Fibroblast of lung (primary cell): Measurements from ENCODE around the gene STPG4. TPM values are rescaled to one million over a fixed set of nuclear protein-coding genes. Genes with fewer than 3 reads are reported as not detected.

Experiments used
- DNase-seq, 2 donors: peaks; one replicate each; pipeline versions ENCODE4 v3.0.0 to v3.0.0-alpha.2; 2010; ENCODE audit warnings: low read depth in 2 of 2
- H2AFZ ChIP-seq: 2 replicates; pipeline ENCODE4 v1.5.1; 2012; ENCODE audit warnings: low read length, control low read depth, inconsistent platforms
- H3K27ac ChIP-seq: 2 replicates; pipeline ENCODE4 v1.5.1; 2011; ENCODE audit warnings: low read length, control low read depth; ENCODE audit not compliant: insufficient read depth
- H3K27me3 ChIP-seq: 2 replicates; pipeline ENCODE4 v1.5.1; 2011; ENCODE audit warnings: mild to moderate bottlenecking, low read length; ENCODE audit not compliant: control insufficient read depth, insufficient read depth
- H3K36me3 ChIP-seq: 2 replicates; pipeline ENCODE4 v1.5.1; 2011; ENCODE audit warnings: low read length; ENCODE audit not compliant: control insufficient read depth, insufficient read depth
- H3K4me1 ChIP-seq: 2 replicates; pipeline ENCODE4 v1.5.1; 2011; ENCODE audit warnings: low read length; ENCODE audit not compliant: control insufficient read depth, insufficient read depth; ENCODE audit errors: extremely low read depth
- H3K4me2 ChIP-seq: 2 replicates; pipeline ENCODE4 v1.5.1; 2011; ENCODE audit warnings: low read length, control low read depth; ENCODE audit not compliant: insufficient read depth; ENCODE audit errors: extremely low read depth
- H3K4me3 ChIP-seq, 4 experiments: fragments of 200-600 bp in 1 of 4; sonication (generic) in 1 of 4; replicated peaks in 1 of 4; 2 replicates each; pipeline ENCODE4 v1.5.1; 2011 to 2016; ENCODE audit warnings: low read length in 4 of 4, low read depth in 3 of 4, mild to moderate bottlenecking in 3 of 4, control low read depth in 2 of 4, inconsistent platforms in 1 of 4, mixed read lengths in 1 of 4; ENCODE audit not compliant: insufficient read depth in 1 of 4; ENCODE audit errors: control extremely low read depth in 1 of 4
- H3K79me2 ChIP-seq: 2 replicates; pipeline ENCODE4 v1.5.1; 2012; ENCODE audit warnings: mild to moderate bottlenecking, low read length, inconsistent platforms; ENCODE audit not compliant: control insufficient read depth, insufficient read depth
- H3K9ac ChIP-seq: 2 replicates; pipeline ENCODE4 v1.5.1; 2011; ENCODE audit warnings: mild to moderate bottlenecking, low read length, control low read depth; ENCODE audit not compliant: insufficient read depth
- H3K9me3 ChIP-seq: 2 replicates; pipeline ENCODE4 v1.5.1; 2012; ENCODE audit warnings: low read depth, low read length; ENCODE audit not compliant: control insufficient read depth, insufficient read depth
- H4K20me1 ChIP-seq: 2 replicates; pipeline ENCODE4 v1.5.1; 2011; ENCODE audit warnings: low read length; ENCODE audit not compliant: control insufficient read depth, insufficient read depth; ENCODE audit errors: extremely low read depth
- CTCF ChIP-seq, 2 donors: IDR thresholded peaks in 1 of 2; conservative IDR thresholded peaks in 1 of 2; 1 replicate in 1 of 2; 2 replicates in 1 of 2; pipeline ENCODE4 v1.5.1; 2011 to 2012; ENCODE audit warnings: low read length in 2 of 2, control low read depth in 1 of 2, inconsistent platforms in 1 of 2, low read depth in 1 of 2, mild to moderate bottlenecking in 1 of 2
- EZH2 ChIP-seq: IDR thresholded peaks from 2 replicates; pipeline ENCODE4 v1.5.1; 2012; ENCODE audit warnings: low read length, control low read depth, mild to moderate bottlenecking; ENCODE audit errors: missing control alignments
- polyA plus RNA-seq, 2 donors: library from polyadenylated mRNA; depleted of rRNA in 1 of 2; stranded (reverse) in 1 of 2; unstranded in 1 of 2; fragments of >200 nt; gene quantifications; 2 replicates each; pipeline ENCODE4 v1.2.1, GENCODE V29; 2011 to 2012; ENCODE audit warnings: missing spikeins in 1 of 2
- total RNA-seq: library from RNA; depleted of rRNA; stranded (reverse); fragments of >200 nt; gene quantifications from 2 replicates; pipeline ENCODE4 v1.2.1, GENCODE V29; 2014

Gene STPG4
- total and polyA plus RNA-seq, 2 donors (not counting 1 experiment from before 2014, with no cell fraction given): 0.33 TPM; not detected in 1

GRCh38 chr2:47086054-47086471, 69.0 kb downstream of the STPG4 start:
- peak overlapping the region; percentile 19 for H3K4me2 ChIP-seq
- DNase-seq: no peak
- H3K9ac ChIP-seq: no peak overlapping the region
- no peak for TF ChIP-seq EZH2
- no peak for TF ChIP-seq CTCF (conservative IDR thresholded peaks at IDR 0.05 in 1 of 2, IDR thresholded peaks at IDR 0.05 in 1 of 2; ENCODE audit: low read depth in 1 of 2, low read length in 2 of 2)
- peaks cover 22% of the 10 kb centered on the region for H3K4me1 ChIP-seq
- H4K20me1 ChIP-seq: no peaks in the 10 kb centered on the region
- H3K4me3 ChIP-seq: no peak overlapping the region
- no peaks in the 10 kb centered on the region for H3K36me3 ChIP-seq
- H2AFZ ChIP-seq: peak overlapping the region; percentile 60
- no peaks in the 10 kb centered on the region for H3K79me2 ChIP-seq
- H3K9me3 ChIP-seq: no peaks in the 10 kb centered on the region
- H3K27ac ChIP-seq: no peak overlapping the region
- H3K27me3 ChIP-seq: no peaks in the 10 kb centered on the region

- no peak overlapping the region for H3K4me3 ChIP-seq
- no peak overlapping the region for H3K27ac ChIP-seq
- H4K20me1 ChIP-seq: no peaks in the 10 kb centered on the region
- no peaks in the 10 kb centered on the region for H3K9me3 ChIP-seq
- no peak for TF ChIP-seq CTCF (conservative IDR thresholded peaks at IDR 0.05 in 1 of 2, IDR thresholded peaks at IDR 0.05 in 1 of 2; ENCODE audit: low read depth in 1 of 2, low read length in 2 of 2)
- no peak for TF ChIP-seq EZH2
- no peak for DNase-seq
- H2AFZ ChIP-seq: no peak overlapping the region
- H3K9ac ChIP-seq: no peak overlapping the region
- peaks cover 21% of the 10 kb centered on the region for H3K4me1 ChIP-seq
- H3K4me2 ChIP-seq: no peak overlapping the region
- H3K27me3 ChIP-seq: no peaks in the 10 kb centered on the region
- H3K79me2 ChIP-seq: no peaks in the 10 kb centered on the region
- H3K36me3 ChIP-seq: no peaks in the 10 kb centered on the region
Measured at GRCh38 chr2:47083886-47084687, 71.0 kb downstream of the STPG4 start.

GRCh38 chr2:47083485-47083884, 71.6 kb downstream of the STPG4 start:
- no peak overlapping the region for H3K4me2 ChIP-seq
- DNase-seq: no peak
- H3K36me3 ChIP-seq: no peaks in the 10 kb centered on the region
- H3K27ac ChIP-seq: no peak overlapping the region
- H3K27me3 ChIP-seq: no peaks in the 10 kb centered on the region
- H3K79me2 ChIP-seq: no peaks in the 10 kb centered on the region
- no peak for TF ChIP-seq CTCF (conservative IDR thresholded peaks at IDR 0.05 in 1 of 2, IDR thresholded peaks at IDR 0.05 in 1 of 2; ENCODE audit: low read depth in 1 of 2, low read length in 2 of 2)
- no peak for TF ChIP-seq EZH2
- no peaks in the 10 kb centered on the region for H4K20me1 ChIP-seq
- H3K9ac ChIP-seq: no peak overlapping the region
- no peak overlapping the region for H2AFZ ChIP-seq
- H3K4me3 ChIP-seq: no peak overlapping the region
- no peaks in the 10 kb centered on the region for H3K9me3 ChIP-seq
- peaks cover 17% of the 10 kb centered on the region for H3K4me1 ChIP-seq
